Measurements from ENCODE around the gene UBE2E1. TPM values are rescaled to one million over a fixed set of nuclear protein-coding genes. Genes with fewer than 3 reads are reported as not detected.

UBE2E1 gene
- total RNA-seq, 1 donor from 2014 or later: 63.9 TPM

- intact Hi-C loops (cut with micrococcal nuclease): no loop called here
- no peak for DNase-seq (ENCODE audit: low spot score)
- no peak overlapping the region for H3K27ac Mint-ChIP-seq
- no peaks in the 10 kb centered on the region for H3K27me3 Mint-ChIP-seq (ENCODE audit: low read depth)
- H3K4me3 Mint-ChIP-seq (ENCODE audit: low read depth): no peak overlapping the region
- H3K9me3 Mint-ChIP-seq: no peaks in the 10 kb centered on the region
- peaks cover 44% of the 10 kb centered on the region for H3K36me3 Mint-ChIP-seq (ENCODE audit: low read depth)
- H3K4me1 Mint-ChIP-seq (ENCODE audit: low read depth): peaks cover 32% of the 10 kb centered on the region
Observed at GRCh38 chr3:23815879-23816278, 10.1 kb downstream of the UBE2E1 start.

GRCh38 chr3:23816721-23817120 is 11.0 kb downstream of the UBE2E1 start:
- no peak overlapping the region for H3K27ac Mint-ChIP-seq
- peaks cover 39% of the 10 kb centered on the region for H3K36me3 Mint-ChIP-seq (ENCODE audit: low read depth)
- H3K4me1 Mint-ChIP-seq (ENCODE audit: low read depth): peaks cover 33% of the 10 kb centered on the region
- H3K4me3 Mint-ChIP-seq (ENCODE audit: low read depth): no peak overlapping the region
- no peaks in the 10 kb centered on the region for H3K9me3 Mint-ChIP-seq
- H3K27me3 Mint-ChIP-seq (ENCODE audit: low read depth): no peaks in the 10 kb centered on the region
- intact Hi-C loops (cut with micrococcal nuclease): no loop called here
- DNase-seq (ENCODE audit: low spot score): no peak

GRCh38 chr3:23817508-23818223 is 11.9 kb downstream of the UBE2E1 start:
- intact Hi-C loops (cut with micrococcal nuclease): no loop called here
- H3K4me1 Mint-ChIP-seq (ENCODE audit: low read depth): peaks cover 24% of the 10 kb centered on the region

GRCh38 chr3:23819599-23820360 is 14.0 kb downstream of the UBE2E1 start:
- Mint-ChIP-seq H3K4me1 (ENCODE audit: low read depth) (peaks cover 21% of the 10 kb centered on the region), H3K27ac (no peak overlapping the region), H3K36me3 (ENCODE audit: low read depth) (peaks cover 23% of the 10 kb centered on the region), H3K27me3 (ENCODE audit: low read depth) (no peaks in the 10 kb centered on the region), H3K4me3 (ENCODE audit: low read depth) (no peak overlapping the region), H3K9me3 (no peaks in the 10 kb centered on the region)
- intact Hi-C loops (cut with micrococcal nuclease): no loop called here
- DNase-seq (ENCODE audit: low spot score): no peak

More at GRCh38 chr3:23817508-23818223, 11.9 kb downstream of the UBE2E1 start:
- no peak overlapping the region for H3K4me3 Mint-ChIP-seq (ENCODE audit: low read depth)
- no peak for DNase-seq (ENCODE audit: low spot score)
- no peak overlapping the region for H3K27ac Mint-ChIP-seq
- H3K36me3 Mint-ChIP-seq (ENCODE audit: low read depth): peaks cover 30% of the 10 kb centered on the region
- H3K27me3 Mint-ChIP-seq (ENCODE audit: low read depth): no peaks in the 10 kb centered on the region
- no peaks in the 10 kb centered on the region for H3K9me3 Mint-ChIP-seq

- peaks cover 14% of the 10 kb centered on the region for H3K4me1 Mint-ChIP-seq (ENCODE audit: low read depth)
- H3K27me3 Mint-ChIP-seq (ENCODE audit: low read depth): no peaks in the 10 kb centered on the region
- H3K4me3 Mint-ChIP-seq (ENCODE audit: low read depth): no peak overlapping the region
- H3K36me3 Mint-ChIP-seq (ENCODE audit: low read depth): peaks cover 22% of the 10 kb centered on the region
- H3K27ac Mint-ChIP-seq: no peak overlapping the region
- DNase-seq (ENCODE audit: low spot score): no peak
- intact Hi-C loops (cut with micrococcal nuclease): no loop called here
- no peaks in the 10 kb centered on the region for H3K9me3 Mint-ChIP-seq
Observed at GRCh38 chr3:23820888-23821287, 15.1 kb downstream of the UBE2E1 start.

- H3K9me3 Mint-ChIP-seq: no peaks in the 10 kb centered on the region
- H3K27me3 Mint-ChIP-seq (ENCODE audit: low read depth): no peaks in the 10 kb centered on the region
- peaks cover 22% of the 10 kb centered on the region for H3K36me3 Mint-ChIP-seq (ENCODE audit: low read depth)
- no peak overlapping the region for H3K27ac Mint-ChIP-seq
- DNase-seq (ENCODE audit: low spot score): no peak
- peaks cover 17% of the 10 kb centered on the region for H3K4me1 Mint-ChIP-seq (ENCODE audit: low read depth)
- no peak overlapping the region for H3K4me3 Mint-ChIP-seq (ENCODE audit: low read depth)
- intact Hi-C loops (cut with micrococcal nuclease): no loop called here
Observed at GRCh38 chr3:23821858-23822257, 16.1 kb downstream of the UBE2E1 start.

DNA sequence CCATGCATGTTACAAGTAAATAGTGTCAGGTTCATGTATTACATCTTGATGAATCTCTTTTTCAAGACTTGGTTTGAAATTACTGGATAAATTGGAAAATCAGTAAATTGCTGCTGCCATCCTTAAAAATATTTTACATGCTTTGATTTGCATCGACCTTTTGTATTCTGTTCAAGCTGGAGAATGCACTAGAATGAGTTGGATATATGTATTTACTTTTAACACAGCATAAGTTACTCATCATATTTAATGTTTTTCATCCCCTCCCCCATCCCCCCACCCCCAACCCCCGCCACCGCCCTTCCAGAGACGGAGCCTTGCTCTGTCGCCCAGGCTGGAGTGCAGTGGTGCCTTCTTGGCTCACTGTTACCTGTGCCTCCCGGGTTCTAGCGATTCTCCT is 16.8 kb downstream of the UBE2E1 start:
- intact Hi-C loops (cut with micrococcal nuclease): no loop called here
- no peak for DNase-seq (ENCODE audit: low spot score)
- Mint-ChIP-seq H3K9me3 (no peaks in the 10 kb centered on the region), H3K4me1 (ENCODE audit: low read depth) (peaks cover 16% of the 10 kb centered on the region), H3K27me3 (ENCODE audit: low read depth) (no peaks in the 10 kb centered on the region), H3K27ac (no peak overlapping the region), H3K36me3 (ENCODE audit: low read depth) (peaks cover 19% of the 10 kb centered on the region), H3K4me3 (ENCODE audit: low read depth) (no peak overlapping the region)

DNA sequence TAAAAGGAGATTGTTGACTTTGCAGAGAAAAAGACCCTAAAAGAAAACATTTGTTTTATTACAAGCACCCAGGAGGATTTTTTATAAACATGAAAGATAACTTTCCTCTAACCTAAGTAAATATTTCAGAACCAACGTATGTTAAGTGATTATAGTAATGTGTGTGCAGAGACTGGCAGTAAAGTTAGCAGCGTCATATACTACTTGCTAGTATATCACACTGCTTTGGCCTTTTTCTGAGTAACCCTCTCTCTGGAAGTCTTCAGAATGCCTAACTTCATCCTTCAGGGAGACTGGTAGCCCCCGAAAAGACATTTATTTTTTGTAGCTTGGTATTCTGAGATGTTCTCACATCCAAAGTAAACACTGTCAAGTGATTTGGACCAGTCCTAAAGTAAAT is 17.9 kb downstream of the UBE2E1 start:
- Mint-ChIP-seq H3K4me3 (ENCODE audit: low read depth) (no peak overlapping the region), H3K27ac (no peak overlapping the region), H3K36me3 (ENCODE audit: low read depth) (peaks cover 12% of the 10 kb centered on the region), H3K9me3 (no peaks in the 10 kb centered on the region), H3K27me3 (ENCODE audit: low read depth) (no peaks in the 10 kb centered on the region), H3K4me1 (ENCODE audit: low read depth) (peaks cover 13% of the 10 kb centered on the region)
- intact Hi-C loops (cut with micrococcal nuclease): no loop called here
- DNase-seq (ENCODE audit: low spot score): no peak

DNA sequence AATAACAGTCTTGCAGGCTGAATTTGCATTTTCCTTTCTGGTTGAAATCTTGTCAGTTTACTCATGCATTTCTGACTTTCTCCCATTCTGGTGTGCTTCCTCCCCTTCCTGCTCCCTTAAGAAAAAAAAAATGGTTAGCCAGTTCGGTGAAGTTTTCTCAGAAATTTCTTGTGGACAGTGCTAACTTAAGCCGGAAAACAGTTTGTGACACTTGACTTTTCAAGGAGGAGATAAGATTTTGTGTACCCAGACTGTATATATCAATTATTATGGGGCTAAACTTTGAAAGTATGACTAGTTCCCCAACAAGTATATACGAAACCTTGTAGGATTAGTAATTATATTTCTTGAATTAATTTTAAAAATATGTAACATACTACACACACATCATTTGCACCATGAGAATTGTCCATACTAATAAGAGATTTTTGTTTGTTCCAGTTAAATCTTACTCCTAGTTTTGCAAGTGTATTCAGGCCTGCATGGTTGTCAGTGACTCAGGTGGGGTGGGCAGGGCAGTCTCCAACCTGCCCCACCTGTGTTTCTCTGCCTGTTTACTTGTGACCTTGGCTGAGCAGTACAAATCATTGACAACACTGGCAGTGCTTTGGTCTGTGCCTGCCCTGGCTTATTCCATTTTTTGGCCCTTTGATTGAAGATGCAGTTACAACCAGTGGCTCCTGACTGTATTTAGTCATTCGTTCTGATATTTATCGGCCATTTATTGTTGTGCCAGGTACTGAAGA is 19.1 kb downstream of the UBE2E1 start:
- no peaks in the 10 kb centered on the region for H3K27me3 Mint-ChIP-seq (ENCODE audit: low read depth)
- H3K4me1 Mint-ChIP-seq (ENCODE audit: low read depth): peaks cover 14% of the 10 kb centered on the region
- no peak overlapping the region for H3K27ac Mint-ChIP-seq
- intact Hi-C loops (cut with micrococcal nuclease): no loop called here
- DNase-seq (ENCODE audit: low spot score): no peak
- H3K4me3 Mint-ChIP-seq (ENCODE audit: low read depth): no peak overlapping the region
- H3K36me3 Mint-ChIP-seq (ENCODE audit: low read depth): peaks cover 7% of the 10 kb centered on the region
- H3K9me3 Mint-ChIP-seq: no peaks in the 10 kb centered on the region

GRCh38 chr3:23825802-23826201 is 20.0 kb downstream of the UBE2E1 start:
- DNase-seq (ENCODE audit: low spot score): no peak
- Mint-ChIP-seq H3K36me3 (ENCODE audit: low read depth) (peaks cover 9% of the 10 kb centered on the region), H3K4me1 (ENCODE audit: low read depth) (peaks cover 22% of the 10 kb centered on the region), H3K27ac (no peak overlapping the region), H3K27me3 (ENCODE audit: low read depth) (no peaks in the 10 kb centered on the region), H3K4me3 (ENCODE audit: low read depth) (no peak overlapping the region), H3K9me3 (no peaks in the 10 kb centered on the region)
- intact Hi-C loops (cut with micrococcal nuclease): no loop called here

- H3K4me3 Mint-ChIP-seq (ENCODE audit: low read depth): no peak overlapping the region
- H3K27ac Mint-ChIP-seq: no peak overlapping the region
- intact Hi-C loops (cut with micrococcal nuclease): no loop called here
- no peaks in the 10 kb centered on the region for H3K27me3 Mint-ChIP-seq (ENCODE audit: low read depth)
- H3K9me3 Mint-ChIP-seq: no peaks in the 10 kb centered on the region
- DNase-seq (ENCODE audit: low spot score): no peak
- H3K36me3 Mint-ChIP-seq (ENCODE audit: low read depth): peaks cover 9% of the 10 kb centered on the region
- H3K4me1 Mint-ChIP-seq (ENCODE audit: low read depth): peaks cover 19% of the 10 kb centered on the region
Observed at GRCh38 chr3:23826382-23827064, 20.8 kb downstream of the UBE2E1 start.

DNA sequence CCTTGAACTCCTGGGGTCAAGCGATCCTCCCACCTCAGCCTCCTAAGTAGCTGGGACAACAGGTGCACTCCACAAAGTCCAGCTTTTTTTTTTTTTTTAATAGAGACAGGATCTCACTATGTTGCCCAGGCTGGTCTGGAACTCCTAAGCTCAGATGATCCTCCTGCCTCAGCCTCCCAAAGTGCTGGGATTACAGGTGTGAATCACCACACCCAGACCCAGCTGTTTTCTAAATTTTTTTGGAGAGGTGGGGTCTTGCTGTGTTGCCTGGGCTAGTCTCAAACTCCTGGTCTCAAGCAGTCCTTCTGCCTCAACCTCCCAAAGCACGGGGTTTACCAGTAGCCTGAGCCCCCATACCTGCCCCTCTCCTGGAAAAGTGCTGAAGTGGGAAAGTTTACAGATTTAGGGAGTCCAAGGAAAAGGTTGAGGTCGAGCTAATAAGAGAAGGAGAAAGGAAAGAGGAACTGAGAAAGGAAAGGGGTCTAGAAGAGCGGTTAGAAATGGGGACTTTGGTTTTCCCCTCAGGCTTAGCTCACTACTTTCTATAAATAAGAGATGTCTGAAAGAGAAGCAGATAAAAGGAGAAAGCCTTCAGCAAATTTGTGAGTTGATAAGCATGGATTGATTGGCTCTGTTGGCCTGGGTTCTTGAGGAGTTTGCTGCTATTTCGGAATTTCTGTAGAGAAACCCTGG is 23.6 kb downstream of the UBE2E1 start:
- no peaks in the 10 kb centered on the region for H3K27me3 Mint-ChIP-seq (ENCODE audit: low read depth)
- H3K27ac Mint-ChIP-seq: no peak overlapping the region
- no peak for DNase-seq (ENCODE audit: low spot score)
- no peak overlapping the region for H3K4me3 Mint-ChIP-seq (ENCODE audit: low read depth)
- peaks cover 23% of the 10 kb centered on the region for H3K4me1 Mint-ChIP-seq (ENCODE audit: low read depth)
- intact Hi-C loops (cut with micrococcal nuclease): no loop called here
- peaks cover 9% of the 10 kb centered on the region for H3K36me3 Mint-ChIP-seq (ENCODE audit: low read depth)
- H3K9me3 Mint-ChIP-seq: no peaks in the 10 kb centered on the region

Measured in activated T-helper 2 cell treated with anti-CD3 and anti-CD28 coated beads, Interferon-gamma antibody, Interleukin-2, Interleukin-4, amounts not matched to agents 10 μg/mL and 5 μg/mL and 100 μg/mL, durations not matched to agents 14 hours and 24 hours and 36 hours (primary cell).